ENCODE measurements around the gene ARHGAP18. TPM values are rescaled to one million over a fixed set of nuclear protein-coding genes. Genes with fewer than 3 reads are reported as not detected.

Gene ARHGAP18
- total RNA-seq, 2 donors from 2014 or later: 18.7 to 28.3 TPM

- TF ChIP-seq CTCF (IDR thresholded peaks at IDR 0.05): no peak
- intact Hi-C loops (cut with DNase I): no loop called here
Observed at GRCh38 chr6:129705212-129705611, 4.8 kb downstream of the ARHGAP18 start.

DNA sequence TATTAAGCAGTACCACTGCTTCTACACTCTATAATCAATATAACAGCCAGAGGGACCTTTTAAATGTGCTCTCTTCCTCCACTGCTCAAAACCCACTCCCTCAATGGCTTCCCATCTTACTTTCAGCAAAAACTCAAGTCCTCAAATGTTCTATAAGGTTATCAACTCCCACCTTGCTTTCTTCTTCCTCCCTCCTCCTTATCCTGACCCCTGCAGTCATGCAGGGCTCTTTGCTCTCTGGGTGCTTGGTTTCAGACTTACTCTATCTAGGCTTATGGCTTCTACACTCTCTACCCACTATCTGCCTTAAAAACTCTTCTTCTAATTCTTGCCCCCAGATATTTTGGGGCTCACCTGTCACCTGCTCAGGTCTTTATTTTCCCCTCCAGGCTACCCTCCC, 5.3 kb downstream of the ARHGAP18 start:
- no peak for TF ChIP-seq CTCF (IDR thresholded peaks at IDR 0.05)
- H3K4me3 ChIP-seq: no peak overlapping the region
- DNase-seq: no peak
- H3K9me3 ChIP-seq: no peaks in the 10 kb centered on the region
- H3K4me1 ChIP-seq: peaks cover 8% of the 10 kb centered on the region
- H3K27me3 ChIP-seq: no peaks in the 10 kb centered on the region
- intact Hi-C loops (cut with DNase I): no loop called here
- no peaks in the 10 kb centered on the region for H3K36me3 ChIP-seq
- no peak overlapping the region for H3K9ac ChIP-seq (ENCODE audit: low read depth in 2 of 2, low read length in 2 of 2)
- H3K27ac ChIP-seq: no peak overlapping the region

More at GRCh38 chr6:129705212-129705611, 4.8 kb downstream of the ARHGAP18 start:
- H3K4me3 ChIP-seq: no peak overlapping the region
- H3K9me3 ChIP-seq: no peaks in the 10 kb centered on the region
- DNase-seq: no peak
- H3K27ac ChIP-seq: no peak overlapping the region
- no peaks in the 10 kb centered on the region for H3K36me3 ChIP-seq
- H3K4me1 ChIP-seq: peaks cover 8% of the 10 kb centered on the region
- no peak overlapping the region for H3K9ac ChIP-seq (ENCODE audit: low read depth in 2 of 2, low read length in 2 of 2)
- no peaks in the 10 kb centered on the region for H3K27me3 ChIP-seq

DNA sequence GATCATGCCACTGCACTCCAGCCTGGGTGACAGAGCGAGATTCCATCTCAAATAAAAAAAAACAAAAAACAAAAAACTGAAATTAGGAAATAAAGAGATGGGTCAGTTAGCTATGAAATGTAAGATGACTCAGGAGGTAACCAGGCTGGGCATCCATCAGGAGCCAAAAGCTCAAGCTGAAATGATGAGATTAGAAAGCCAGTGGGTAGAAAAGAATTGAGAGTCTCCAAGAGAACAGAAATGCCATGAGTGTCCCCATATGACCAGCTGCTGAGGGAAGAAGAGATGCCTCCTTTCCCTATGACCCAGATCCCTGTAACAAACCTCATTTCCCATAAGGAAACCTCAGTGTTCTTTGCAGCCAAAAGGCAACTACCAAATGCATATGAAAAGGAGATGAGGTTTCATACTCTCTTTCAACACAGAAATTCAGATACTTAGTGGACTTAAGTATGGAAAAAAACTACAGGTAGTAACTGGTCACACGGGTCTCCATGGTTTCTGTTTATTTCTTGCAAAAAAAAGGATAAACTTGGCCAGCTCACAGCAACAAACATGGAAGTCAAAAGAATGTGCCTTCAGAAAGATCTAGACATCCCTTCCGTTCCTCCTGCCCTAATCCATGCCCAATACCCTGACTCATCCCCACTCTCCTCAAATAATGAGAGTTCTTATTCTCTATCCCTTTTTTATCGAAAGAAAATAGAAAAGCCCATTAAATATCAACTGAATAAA, 8.1 kb downstream of the ARHGAP18 start:
- Histone ChIP-seq H3K36me3 (no peaks in the 10 kb centered on the region), H3K4me3 (no peak overlapping the region), H3K4me1 (no peaks in the 10 kb centered on the region), H3K27ac (no peak overlapping the region), H3K9me3 (no peaks in the 10 kb centered on the region), H3K27me3 (no peaks in the 10 kb centered on the region), H3K9ac (ENCODE audit: low read depth in 2 of 2, low read length in 2 of 2) (no peak overlapping the region)
- intact Hi-C loops (cut with DNase I): no loop called here
- no peak for DNase-seq
- no peak for TF ChIP-seq CTCF (IDR thresholded peaks at IDR 0.05)

DNA sequence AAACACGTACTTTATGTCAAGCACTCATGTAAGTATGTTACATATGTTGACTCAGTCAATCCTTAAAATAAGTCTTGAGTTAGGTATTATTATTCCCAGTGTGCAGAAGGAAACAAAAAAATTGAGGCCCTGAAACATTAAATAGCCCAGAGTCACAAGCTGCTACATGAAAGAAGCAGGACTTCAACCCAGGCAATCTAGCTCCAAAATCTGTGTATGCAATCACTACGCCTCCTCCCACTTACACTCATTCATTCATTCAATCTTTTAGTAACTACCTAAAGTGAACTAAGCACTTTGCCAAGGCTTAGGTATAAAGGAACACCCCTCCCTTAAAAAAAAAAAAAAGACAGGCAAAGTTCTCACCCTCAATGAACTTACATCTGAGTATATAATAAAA, 9.3 kb downstream of the ARHGAP18 start:
- no peaks in the 10 kb centered on the region for H3K27me3 ChIP-seq
- H3K4me3 ChIP-seq: no peak overlapping the region
- TF ChIP-seq CTCF (IDR thresholded peaks at IDR 0.05): no peak
- DNase-seq: no peak
- peaks cover 5% of the 10 kb centered on the region for H3K4me1 ChIP-seq
- no peaks in the 10 kb centered on the region for H3K36me3 ChIP-seq
- no peaks in the 10 kb centered on the region for H3K9me3 ChIP-seq
- H3K27ac ChIP-seq: no peak overlapping the region
- intact Hi-C loops (cut with DNase I): no loop called here
- no peak overlapping the region for H3K9ac ChIP-seq (ENCODE audit: low read depth in 2 of 2, low read length in 2 of 2)

DNA sequence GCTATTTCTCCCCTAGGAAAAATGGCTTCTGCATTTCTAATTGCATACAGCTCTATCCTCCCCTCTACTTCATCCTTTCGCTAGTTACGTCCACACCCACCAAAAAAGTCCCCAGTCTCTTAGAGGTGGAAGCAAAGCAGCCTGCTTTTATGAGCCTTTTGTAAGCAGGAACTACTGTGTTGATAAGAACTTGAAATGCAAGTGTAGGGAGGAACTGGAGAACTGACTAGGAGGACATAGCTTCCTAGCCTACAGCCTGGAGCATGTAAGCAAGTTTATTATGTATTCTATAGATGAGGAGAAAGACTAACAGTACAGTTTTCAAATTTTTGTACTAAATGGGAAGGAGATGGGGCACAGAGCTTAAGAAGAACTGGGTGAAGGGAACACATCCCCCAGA, 10.3 kb downstream of the ARHGAP18 start:
- no peak for DNase-seq
- Histone ChIP-seq H3K4me3 (no peak overlapping the region), H3K9ac (ENCODE audit: low read depth in 2 of 2, low read length in 2 of 2) (no peak overlapping the region), H3K4me1 (peaks cover 5% of the 10 kb centered on the region), H3K27me3 (no peaks in the 10 kb centered on the region), H3K9me3 (no peaks in the 10 kb centered on the region), H3K36me3 (no peaks in the 10 kb centered on the region), H3K27ac (no peak overlapping the region)
- intact Hi-C loops (cut with DNase I): no loop called here
- no peak for TF ChIP-seq CTCF (IDR thresholded peaks at IDR 0.05)
